ENCODE results near the gene SSRP1. TPM values are rescaled to one million over a fixed set of nuclear protein-coding genes. Genes with fewer than 3 reads are reported as not detected.

Gene SSRP1
- total RNA-seq, 1 donor from 2014 or later = 96.6 TPM

DNA sequence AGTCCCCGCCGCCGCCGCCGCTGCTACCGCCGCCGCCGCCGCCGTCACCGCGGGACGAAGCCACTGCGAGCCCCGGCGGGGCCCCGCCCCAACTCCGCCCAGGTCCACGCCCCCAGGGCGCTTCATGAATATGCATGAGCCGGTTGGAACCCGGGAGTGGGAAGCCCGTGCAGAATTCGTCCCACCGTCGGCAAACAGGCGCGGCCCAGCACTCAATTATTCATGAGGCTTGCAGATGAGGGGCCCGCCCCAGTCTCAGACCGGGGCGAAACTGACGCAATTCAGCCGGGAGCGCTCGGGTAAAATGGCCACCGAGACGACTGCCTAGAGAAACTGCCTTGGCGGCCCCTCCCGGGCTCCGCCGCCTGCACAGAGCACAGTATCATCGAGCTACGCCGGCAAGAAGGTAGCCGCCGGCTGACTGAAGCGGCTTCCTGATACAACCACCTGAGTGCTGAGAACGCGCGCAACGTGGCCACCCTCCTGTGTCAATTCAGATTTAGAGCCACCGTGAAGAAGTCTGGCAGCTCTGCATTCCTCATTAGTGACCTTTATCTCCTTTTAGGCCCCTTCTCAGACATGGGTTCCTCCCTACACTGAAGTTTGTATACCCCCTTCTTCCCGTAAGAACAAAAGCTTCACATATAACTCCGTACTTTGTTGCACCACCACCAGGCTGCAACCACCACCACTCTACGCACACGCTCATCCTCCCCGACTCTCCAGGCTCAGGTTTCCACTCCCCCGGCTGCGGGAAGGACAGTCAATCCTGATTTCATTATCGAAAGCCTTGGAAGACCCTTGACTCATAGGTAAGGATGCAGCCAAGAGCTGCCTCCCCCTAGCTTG is 10.6 kb downstream of the SSRP1 start, which contains the start of gene TNKS1BP1:
TSS of gene TNKS1BP1 (minus strand) at position 67 of the 849 bp plus-strand sequence. CDS start 3,067 bp downstream, outside the sequence.
- Histone ChIP-seq H3K4me3 (ENCODE audit: low read depth, low read length) (peak within 1 kb of the TSS; percentile 90), H3K36me3 (ENCODE audit: control insufficient read depth, insufficient read depth, low read length) (peaks cover 32% of the 10 kb centered on the region), H3K27me3 (ENCODE audit: control insufficient read depth, insufficient read depth, low read length) (no peaks in the 10 kb centered on the region)
- DNase-seq (ENCODE audit: low read depth) = peak; percentile 89
- peak; percentile 52 for FAIRE-seq
- TF ChIP-seq, protein P1, sequence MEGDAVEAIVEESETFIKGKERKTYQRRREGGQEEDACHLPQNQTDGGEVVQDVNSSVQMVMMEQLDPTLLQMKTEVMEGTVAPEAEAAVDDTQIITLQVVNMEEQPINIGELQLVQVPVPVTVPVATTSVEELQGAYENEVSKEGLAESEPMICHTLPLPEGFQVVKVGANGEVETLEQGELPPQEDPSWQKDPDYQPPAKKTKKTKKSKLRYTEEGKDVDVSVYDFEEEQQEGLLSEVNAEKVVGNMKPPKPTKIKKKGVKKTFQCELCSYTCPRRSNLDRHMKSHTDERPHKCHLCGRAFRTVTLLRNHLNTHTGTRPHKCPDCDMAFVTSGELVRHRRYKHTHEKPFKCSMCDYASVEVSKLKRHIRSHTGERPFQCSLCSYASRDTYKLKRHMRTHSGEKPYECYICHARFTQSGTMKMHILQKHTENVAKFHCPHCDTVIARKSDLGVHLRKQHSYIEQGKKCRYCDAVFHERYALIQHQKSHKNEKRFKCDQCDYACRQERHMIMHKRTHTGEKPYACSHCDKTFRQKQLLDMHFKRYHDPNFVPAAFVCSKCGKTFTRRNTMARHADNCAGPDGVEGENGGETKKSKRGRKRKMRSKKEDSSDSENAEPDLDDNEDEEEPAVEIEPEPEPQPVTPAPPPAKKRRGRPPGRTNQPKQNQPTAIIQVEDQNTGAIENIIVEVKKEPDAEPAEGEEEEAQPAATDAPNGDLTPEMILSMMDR (IDR thresholded peaks at IDR 0.05; ENCODE audit: insufficient read depth, low read length, severe bottlenecking) = no peak

DNA sequence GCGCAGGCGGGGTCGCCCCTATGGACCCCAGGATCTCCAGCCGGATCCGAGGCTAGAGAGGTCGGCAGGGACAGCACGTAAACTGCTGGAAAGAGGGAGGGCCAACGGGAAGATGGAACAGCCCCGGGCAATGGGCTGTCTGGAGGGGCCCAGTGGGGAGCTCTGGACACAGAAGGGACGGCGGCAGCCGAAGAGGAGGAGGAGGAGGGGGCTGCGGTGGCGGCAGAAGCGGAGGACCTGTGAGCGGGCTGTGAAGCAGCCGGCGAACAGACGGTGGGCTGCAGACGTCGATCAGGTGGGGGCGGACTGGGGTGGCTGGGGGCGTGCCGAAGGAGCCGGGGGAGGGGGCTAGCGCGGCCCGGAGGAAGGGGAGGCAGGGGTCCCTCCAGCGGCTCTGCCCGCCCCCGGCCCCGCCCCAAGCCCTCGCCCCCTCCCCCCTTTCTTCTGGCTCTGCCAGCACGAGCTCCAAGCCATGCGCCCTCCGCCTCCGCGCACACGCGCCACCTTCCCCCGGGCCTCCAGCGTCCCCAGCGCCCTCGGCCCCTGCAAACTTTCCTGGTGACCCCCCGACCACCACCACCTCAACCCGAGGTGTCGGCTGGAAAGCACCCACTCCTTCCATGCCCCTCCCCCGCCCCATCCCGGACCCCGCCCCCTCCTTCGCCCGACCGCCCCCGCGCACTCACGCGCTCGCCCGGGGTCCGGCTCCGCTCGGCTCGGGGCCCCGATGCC is 11.4 kb downstream of the SSRP1 start:
- no peak for DNase-seq (ENCODE audit: low read depth)
- H3K27me3 ChIP-seq (ENCODE audit: control insufficient read depth, insufficient read depth, low read length) = no peaks in the 10 kb centered on the region
- peak overlapping the region; percentile 90 for H3K4me3 ChIP-seq (ENCODE audit: low read depth, low read length)
- no peak for FAIRE-seq
- H3K36me3 ChIP-seq (ENCODE audit: control insufficient read depth, insufficient read depth, low read length) = peaks cover 34% of the 10 kb centered on the region
- TF ChIP-seq, protein P1 (IDR thresholded peaks at IDR 0.05; ENCODE audit: insufficient read depth, low read length, severe bottlenecking) = no peak

DNA sequence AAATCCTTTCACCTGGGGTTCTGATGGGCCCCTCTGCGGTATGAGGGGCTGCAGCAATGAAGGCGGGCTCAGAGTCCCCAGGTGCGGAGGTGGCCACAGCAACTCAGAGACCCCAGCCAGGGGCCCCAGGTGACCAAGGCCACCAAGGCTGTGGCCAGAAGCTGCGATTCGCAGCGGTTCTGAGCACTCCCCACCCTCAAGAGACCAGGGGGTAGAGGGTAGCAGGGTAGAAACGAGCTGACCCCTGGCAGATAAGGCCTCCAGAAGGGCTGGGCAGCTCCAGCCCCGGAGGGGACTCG is 11.9 kb downstream of the SSRP1 start:
- FAIRE-seq (no peak), DNase-seq (ENCODE audit: low read depth) (no peak)
- Histone ChIP-seq H3K36me3 (ENCODE audit: control insufficient read depth, insufficient read depth, low read length) (peaks cover 34% of the 10 kb centered on the region), H3K4me3 (ENCODE audit: low read depth, low read length) (peak overlapping the region; percentile 90), H3K27me3 (ENCODE audit: control insufficient read depth, insufficient read depth, low read length) (no peaks in the 10 kb centered on the region)
- TF ChIP-seq, protein P1 (IDR thresholded peaks at IDR 0.05; ENCODE audit: insufficient read depth, low read length, severe bottlenecking) = no peak

DNA sequence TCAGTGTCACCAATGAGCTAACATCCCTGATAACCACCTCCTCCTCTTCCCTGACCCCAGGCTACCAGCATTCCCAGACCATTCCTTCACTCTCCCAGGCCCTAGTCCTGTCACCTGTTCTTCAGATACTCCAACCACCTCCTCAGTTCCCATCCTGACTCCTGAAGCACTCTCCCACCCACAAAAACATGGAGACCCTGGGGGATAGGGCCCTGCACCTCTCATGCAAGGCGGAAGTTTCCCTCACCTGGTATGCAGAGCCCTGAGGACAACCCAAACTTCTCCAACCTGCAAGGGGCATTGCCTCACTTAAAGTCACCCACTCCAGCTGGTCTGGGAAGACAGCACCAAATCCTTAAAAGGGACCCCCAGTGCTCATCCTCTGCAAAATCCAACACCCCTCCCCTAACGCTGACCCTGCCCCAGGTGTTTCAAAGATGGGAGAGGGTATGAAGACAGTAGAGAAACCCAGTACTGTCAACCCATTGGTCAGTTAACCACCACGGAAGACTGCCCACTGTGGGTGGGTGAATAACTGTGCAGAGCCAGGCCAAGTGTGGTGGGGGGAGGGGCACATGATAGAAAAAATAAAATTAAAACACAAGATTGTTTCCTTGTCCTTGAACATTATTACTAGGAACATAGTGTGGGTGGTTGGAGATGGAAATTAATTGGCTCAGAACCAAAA is 12.4 kb downstream of the SSRP1 start:
- FAIRE-seq = no peak
- peak; percentile 74 for DNase-seq (ENCODE audit: low read depth)
- Histone ChIP-seq H3K36me3 (ENCODE audit: control insufficient read depth, insufficient read depth, low read length) (peaks cover 35% of the 10 kb centered on the region), H3K27me3 (ENCODE audit: control insufficient read depth, insufficient read depth, low read length) (no peaks in the 10 kb centered on the region), H3K4me3 (ENCODE audit: low read depth, low read length) (peak overlapping the region; percentile 90)
- TF ChIP-seq, protein P1 (IDR thresholded peaks at IDR 0.05; ENCODE audit: insufficient read depth, low read length, severe bottlenecking) = no peak

DNA sequence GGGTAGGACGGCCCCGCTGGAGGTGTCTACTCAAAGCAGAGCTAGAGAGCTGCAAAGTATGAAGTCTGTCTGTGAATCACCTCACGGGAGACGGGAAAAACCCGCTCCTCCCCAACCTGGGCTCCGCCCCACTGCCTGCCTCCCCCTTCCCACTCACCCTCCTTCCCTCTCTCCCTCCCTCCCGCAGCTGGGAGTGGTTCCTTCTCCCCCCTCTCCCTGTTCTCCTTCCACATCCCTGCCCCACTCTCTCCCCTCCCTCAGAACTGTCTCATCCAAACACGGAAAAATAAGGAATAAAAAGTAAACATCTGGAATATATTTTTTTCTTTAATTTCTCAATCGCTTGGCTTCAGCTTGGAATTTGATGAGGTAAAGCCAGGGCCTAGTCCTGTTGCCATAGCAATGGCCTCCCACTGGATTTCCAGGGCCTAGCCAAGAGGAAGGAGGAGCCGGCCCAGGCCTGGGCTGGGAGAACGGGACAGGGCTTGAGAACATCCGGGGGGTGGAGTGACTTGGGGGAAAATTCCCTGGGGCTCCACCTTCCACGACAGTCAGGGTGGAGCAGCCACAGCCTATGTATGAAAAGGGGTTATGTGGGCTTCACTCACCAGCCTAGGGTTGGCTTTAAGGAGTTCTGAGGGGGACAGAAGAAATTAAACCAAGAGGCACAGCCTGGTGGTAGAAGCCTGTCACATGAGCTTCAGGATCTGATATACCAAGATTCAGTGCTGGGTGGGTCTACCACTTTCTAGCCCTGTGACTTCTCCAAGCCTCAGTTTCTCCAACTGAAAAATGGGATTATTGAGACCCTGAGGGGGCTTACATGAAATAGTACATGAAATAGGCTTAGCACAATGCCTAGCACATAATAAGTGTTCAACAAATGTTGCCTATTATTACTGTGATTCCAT is 13.2 kb downstream of the SSRP1 start:
- FAIRE-seq (no peak), DNase-seq (ENCODE audit: low read depth) (peak; percentile 95)
- Histone ChIP-seq H3K27me3 (ENCODE audit: control insufficient read depth, insufficient read depth, low read length) (no peaks in the 10 kb centered on the region), H3K36me3 (ENCODE audit: control insufficient read depth, insufficient read depth, low read length) (peaks cover 39% of the 10 kb centered on the region), H3K4me3 (ENCODE audit: low read depth, low read length) (peak overlapping the region; percentile 90)
- TF ChIP-seq, protein P1 (IDR thresholded peaks at IDR 0.05; ENCODE audit: insufficient read depth, low read length, severe bottlenecking) = peak; percentile 2
